GM12891 (cell line): ENCODE results near the gene PTPRN2.
A peak's percentile ranks its signal among the peaks of the same experiment; 100 is the strongest.

Experiments used
- DNase-seq: peaks from one replicate; pipeline ENCODE4 v3.0.0; 2011; ENCODE audit warnings: low spot score; ENCODE audit not compliant: insufficient read length
- FAIRE-seq: peaks from 2 replicates; lab custom pipeline; 2011; peaks lifted over from hg19 to GRCh38; lab: Jason Lieb, UNC
- PAX5 ChIP-seq: IDR thresholded peaks from 2 replicates; pipeline ENCODE4 v1.6.1; 2011; ENCODE audit warnings: low read length, moderate library complexity, mild to moderate bottlenecking; ENCODE audit not compliant: insufficient read depth, severe bottlenecking
- POLR2A ChIP-seq: IDR thresholded peaks from 2 replicates; pipeline ENCODE4 v1.6.1; 2011; ENCODE audit warnings: low read depth, low read length, control low read depth
- POLR2AphosphoS5 ChIP-seq: IDR thresholded peaks from 2 replicates; pipeline ENCODE4 v1.6.1; 2011; ENCODE audit warnings: low read depth, low read length, control low read depth
- POU2F2 ChIP-seq: IDR thresholded peaks from 2 replicates; pipeline ENCODE4 v1.6.1; 2011; ENCODE audit warnings: low read depth, mild to moderate bottlenecking, control low read depth, low read length, moderate library complexity
- SPI1 ChIP-seq: IDR thresholded peaks from 2 replicates; pipeline ENCODE4 v1.6.1; 2011; ENCODE audit warnings: low read depth, low read length, control low read depth
- TAF1 ChIP-seq: IDR thresholded peaks from 2 replicates; pipeline ENCODE4 v1.6.1; 2011; ENCODE audit warnings: low read depth, low read length, control low read depth

The PTPRN2 gene

DNA sequence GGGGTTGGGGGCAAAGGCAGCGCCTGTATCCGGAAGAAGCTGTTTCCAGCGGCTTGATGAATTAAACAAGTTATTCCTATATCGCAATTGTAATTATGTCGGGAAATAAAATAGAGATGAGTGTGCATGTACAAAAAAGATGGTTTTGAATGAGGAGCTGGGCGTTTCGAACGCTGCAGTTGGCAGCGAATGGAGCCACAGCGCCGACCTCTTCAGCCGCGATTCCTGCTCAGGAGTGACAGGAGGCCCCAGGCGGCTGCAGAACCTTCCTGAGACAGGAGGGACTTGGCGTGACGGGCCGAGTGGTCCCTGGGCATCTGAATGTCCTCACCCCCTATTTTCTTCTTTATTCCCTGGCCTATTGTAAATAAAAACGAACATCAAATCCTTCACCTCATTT is 1065.9 kb downstream of the PTPRN2 start:
- FAIRE-seq: no peak
- no peak for TF ChIP-seq POLR2AphosphoS5
- no peak for TF ChIP-seq TAF1
- no peak for TF ChIP-seq SPI1
- TF ChIP-seq PAX5: no peak
- no peak for TF ChIP-seq POU2F2
- no peak for TF ChIP-seq POLR2A

DNA sequence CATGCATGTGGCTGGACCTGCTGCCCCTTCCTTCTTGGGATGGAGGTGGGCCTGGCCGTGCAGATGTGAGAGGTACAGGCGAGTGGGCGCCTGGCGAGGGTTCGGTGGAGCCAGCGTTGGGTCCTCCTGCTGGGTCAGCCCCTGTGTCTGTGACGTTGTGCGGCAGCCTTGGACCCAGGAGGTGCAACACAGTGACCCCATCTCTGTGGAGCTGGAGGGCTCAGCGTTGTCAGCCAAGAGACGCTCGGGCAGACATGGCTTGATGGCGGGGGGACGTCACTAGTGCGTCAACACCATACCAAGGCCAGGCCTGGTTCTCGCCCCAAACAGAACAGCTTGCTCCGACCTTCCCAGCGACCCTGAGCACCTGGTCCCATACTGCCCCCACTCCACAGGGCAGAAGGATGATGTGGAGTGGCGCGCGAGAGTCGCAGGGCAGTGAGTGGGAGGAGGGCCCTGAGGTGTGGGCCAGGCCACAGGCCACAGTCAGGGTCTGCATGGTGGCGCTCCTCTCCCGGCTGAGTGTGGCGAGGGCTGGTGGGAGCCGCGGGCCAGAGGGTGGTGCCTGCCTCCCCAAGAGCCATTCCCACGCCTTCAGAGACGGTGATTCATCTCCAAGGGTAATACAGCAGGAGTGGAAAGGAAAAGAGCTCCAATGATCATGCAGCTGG is 1066.4 kb downstream of the PTPRN2 start:
- DNase-seq (no peak), FAIRE-seq (no peak)
- no peak for TF ChIP-seq POLR2A
- TF ChIP-seq POU2F2: no peak
- TF ChIP-seq POLR2AphosphoS5: no peak
- no peak for TF ChIP-seq TAF1
- no peak for TF ChIP-seq PAX5
- no peak for TF ChIP-seq SPI1

More for the DNA sequence above, 1065.9 kb downstream of the PTPRN2 start:
- DNase-seq: no peak

DNA sequence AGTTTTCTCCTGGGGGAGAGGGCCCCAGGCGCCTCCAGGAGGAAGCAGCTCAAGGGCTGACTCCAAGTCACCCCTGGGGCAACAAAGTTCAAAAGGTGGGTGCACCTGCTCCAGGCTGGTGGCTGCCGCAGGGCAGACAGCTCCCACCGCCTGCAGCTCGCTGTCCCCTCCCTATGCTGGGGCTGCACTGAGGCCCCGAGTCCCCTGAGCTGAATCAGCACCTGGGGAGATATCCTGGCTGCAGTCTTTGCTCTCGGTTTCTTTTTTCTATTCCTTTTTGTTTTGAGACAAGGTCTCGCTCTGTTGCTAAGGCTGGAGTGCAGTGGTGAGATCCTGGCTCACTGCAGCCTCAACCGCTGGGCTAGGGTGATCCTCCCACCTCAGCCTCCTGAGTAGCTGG is 1067.4 kb downstream of the PTPRN2 start:
- peak; percentile 72 for FAIRE-seq
- TF ChIP-seq TAF1 (no peak), POU2F2 (peak; percentile 6; the same call in 1 of the 2 replicates), SPI1 (peak; percentile 85), POLR2AphosphoS5 (no peak), PAX5 (peak; percentile 89), POLR2A (no peak)
- DNase-seq: peak; percentile 95

DNA sequence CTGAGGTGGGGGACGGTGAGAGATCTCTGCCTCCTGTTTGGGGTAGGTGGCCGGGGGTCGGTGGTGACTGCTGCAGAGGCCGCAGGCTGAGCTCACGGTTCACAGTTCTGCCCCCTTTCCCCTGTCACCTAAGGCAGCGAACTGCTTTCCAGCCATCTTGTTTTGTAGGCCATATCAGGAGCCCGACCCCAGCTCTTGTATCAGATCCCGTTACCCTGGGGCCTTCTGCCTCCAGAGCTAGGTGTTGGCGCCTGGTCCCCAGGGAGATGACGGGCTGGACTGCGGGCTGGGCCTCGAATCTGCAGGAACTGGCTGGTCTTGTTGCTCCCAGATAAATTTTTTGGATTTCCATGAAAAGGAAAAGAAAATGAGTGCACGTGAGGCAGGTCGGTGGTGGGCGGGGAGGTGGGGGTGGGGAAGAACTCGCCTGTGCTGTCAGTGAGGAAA is 1067.8 kb downstream of the PTPRN2 start:
- TF ChIP-seq POU2F2: no peak
- TF ChIP-seq PAX5: no peak
- TF ChIP-seq SPI1: no peak
- TF ChIP-seq POLR2AphosphoS5: no peak
- no peak for TF ChIP-seq TAF1
- no peak for DNase-seq

DNA sequence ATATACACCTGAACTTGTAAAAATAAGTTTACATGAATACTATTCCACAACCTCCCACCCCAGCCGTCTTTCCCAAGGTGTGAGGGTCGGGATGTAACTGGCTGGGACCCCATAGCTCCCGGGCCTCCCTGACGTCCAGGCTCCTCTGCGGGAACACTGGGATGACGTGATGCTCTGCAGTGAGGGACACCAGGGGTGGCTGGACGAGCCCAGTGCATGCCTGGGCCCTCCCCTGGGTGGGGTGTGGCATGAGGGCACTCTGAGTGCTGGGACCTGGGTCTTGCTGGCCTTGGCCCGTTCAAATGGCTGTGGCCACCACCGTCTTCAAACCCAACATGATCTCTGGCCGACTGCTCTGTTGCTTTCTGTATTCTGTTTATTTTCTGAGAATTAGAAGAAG is 1068.4 kb downstream of the PTPRN2 start:
- FAIRE-seq: no peak
- TF ChIP-seq POLR2AphosphoS5: no peak
- TF ChIP-seq PAX5: no peak
- no peak for TF ChIP-seq POU2F2
- TF ChIP-seq TAF1: no peak
- TF ChIP-seq POLR2A: no peak
- TF ChIP-seq SPI1: no peak
- DNase-seq: no peak

More for the DNA sequence above, 1067.8 kb downstream of the PTPRN2 start:
- no peak for FAIRE-seq

DNA sequence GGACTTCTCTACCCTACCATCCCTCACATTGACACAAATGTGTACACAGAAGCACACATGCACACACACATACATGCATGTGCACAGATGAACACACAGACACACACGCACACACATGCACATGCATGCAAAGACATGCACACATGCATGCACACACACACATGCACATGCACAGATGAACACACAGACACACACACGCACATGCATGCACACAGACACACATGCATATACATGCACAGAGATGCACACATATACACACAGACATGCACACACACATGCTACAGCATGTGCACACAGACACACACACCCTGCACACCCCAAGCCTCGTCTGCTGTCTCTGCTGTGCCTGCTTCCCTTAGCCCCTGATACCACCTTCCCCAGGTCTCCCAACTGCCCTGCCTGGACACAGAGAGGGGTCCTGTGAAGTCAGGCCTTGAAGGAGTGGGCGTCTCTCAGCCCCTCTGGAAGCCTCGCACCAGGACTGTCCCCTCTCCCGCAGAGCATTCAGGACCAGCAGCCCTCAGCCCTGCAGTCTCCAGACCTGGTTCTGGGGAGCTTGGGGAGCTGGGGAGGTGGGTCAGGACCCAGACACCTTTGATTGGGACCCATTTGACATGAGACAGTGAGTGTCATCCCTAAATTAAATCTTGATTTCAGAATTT is 1069.0 kb downstream of the PTPRN2 start:
- DNase-seq (no peak), FAIRE-seq (peak; percentile 89)
- no peak for TF ChIP-seq SPI1
- TF ChIP-seq POLR2A: no peak
- TF ChIP-seq PAX5: no peak
- TF ChIP-seq POU2F2: no peak
- TF ChIP-seq POLR2AphosphoS5: no peak
- no peak for TF ChIP-seq TAF1

DNA sequence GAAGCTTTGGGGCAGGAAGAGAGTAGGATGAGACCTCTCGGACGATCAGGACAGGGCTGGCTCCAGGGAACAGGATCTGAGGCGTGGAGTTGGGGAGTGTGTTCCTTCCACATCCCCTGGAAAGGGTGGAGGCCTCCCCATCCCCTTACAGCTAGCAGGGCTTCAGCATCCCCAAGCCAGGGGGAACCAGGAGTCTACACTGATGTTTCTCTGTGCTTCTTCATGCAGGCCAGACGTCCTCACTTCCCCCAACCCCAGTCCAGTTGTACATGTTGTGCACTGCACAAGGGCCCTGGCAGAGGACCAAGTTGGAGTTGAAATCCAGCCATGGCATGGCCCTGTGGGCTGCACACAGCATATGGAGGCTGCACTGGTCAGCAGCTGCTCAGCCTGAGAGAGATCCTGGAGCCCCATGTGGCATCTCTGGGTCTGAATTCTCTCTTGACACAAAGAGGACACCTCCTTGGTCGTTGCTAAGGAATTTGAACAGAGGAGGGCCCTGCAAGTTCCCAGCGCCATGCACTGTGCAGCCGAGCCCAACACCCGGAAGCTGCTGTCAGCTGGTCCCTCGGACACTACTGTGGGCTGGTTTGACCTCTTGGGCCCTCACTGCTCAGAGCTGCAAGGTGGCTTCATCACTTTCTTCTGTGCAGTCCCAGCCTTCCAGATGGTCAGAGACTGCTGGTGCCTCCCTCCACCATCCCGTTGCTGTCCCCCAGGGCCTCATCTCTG is 1069.7 kb downstream of the PTPRN2 start:
- TF ChIP-seq SPI1: no peak
- no peak for TF ChIP-seq POLR2AphosphoS5
- no peak for TF ChIP-seq POLR2A
- TF ChIP-seq PAX5: no peak
- no peak for TF ChIP-seq TAF1
- TF ChIP-seq POU2F2: no peak
- FAIRE-seq (no peak), DNase-seq (no peak)

DNA sequence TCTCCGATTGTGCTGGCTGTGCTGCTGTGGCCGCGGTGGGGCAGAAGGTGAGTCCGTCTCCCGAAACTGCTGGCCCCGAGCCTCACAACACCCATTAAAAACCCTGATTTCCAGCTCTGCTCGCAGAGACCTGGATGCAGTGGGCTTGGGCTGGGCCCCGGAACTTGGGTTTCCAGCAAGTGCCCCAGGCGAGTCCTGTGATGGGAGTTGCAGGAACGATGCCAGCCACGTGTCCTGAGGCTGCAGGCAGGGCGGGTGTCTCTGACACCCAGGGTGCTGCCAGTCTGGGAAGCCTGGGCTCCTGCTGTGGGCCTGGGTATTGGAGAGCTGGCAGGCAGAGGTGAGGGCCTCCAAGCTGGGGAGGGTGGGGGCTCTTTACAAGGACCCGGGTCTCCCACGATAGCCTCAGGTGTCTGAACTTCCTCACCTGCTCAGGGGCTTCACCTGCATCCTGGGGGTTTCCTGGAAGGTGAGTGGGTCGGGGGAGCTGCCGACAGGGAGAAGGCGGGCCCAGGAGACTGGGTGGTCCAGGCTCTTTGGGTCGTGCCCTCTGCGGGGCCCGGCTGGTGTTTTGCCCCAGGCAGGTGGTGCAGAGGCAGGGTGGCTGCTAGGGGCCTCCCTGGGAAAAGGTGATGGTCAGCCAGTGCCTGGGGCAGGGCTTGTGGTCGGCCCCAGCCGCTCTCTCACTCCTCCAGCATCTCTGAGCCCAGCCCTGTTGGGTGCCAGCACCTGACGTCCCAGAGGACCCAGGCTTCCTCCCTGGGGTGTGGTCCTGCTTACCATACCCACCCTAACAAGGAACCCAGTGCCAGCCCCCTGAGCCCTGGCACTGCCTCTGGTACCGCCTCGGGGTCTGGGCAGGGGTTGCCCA is 1070.5 kb downstream of the PTPRN2 start:
- TF ChIP-seq POLR2AphosphoS5 (no peak), POLR2A (no peak), SPI1 (no peak), TAF1 (no peak)
- no peak for FAIRE-seq
- DNase-seq: no peak
